H9 (cell line): ENCODE results near the gene MGLL. TPM values are rescaled to one million over a fixed set of nuclear protein-coding genes. Genes with fewer than 3 reads are reported as not detected.

Source experiments
- DNase-seq: peaks from one replicate; pipeline ENCODE4 v3.0.0-alpha.2; 2017
- H2AFZ ChIP-seq: one replicate; pipeline ENCODE4 v1.6.1; 2013; ENCODE audit warnings: mild to moderate bottlenecking, low read length, control low read depth, moderate library complexity
- H2AK5ac ChIP-seq: 2 replicates; pipeline ENCODE4 v1.6.1; 2013; ENCODE audit warnings: low read length, control low read depth, mixed read lengths; ENCODE audit not compliant: insufficient read length
- H2BK120ac ChIP-seq: one replicate; pipeline ENCODE4 v1.6.1; 2013; ENCODE audit warnings: low read depth, mild to moderate bottlenecking, low read length, control low read depth, inconsistent platforms; ENCODE audit not compliant: poor library complexity, severe bottlenecking
- H2BK12ac ChIP-seq: 2 replicates; pipeline ENCODE4 v1.6.1; 2013; ENCODE audit warnings: low read length, control low read depth, mixed read lengths, low read depth; ENCODE audit not compliant: insufficient read length
- H2BK15ac ChIP-seq: 2 replicates; pipeline ENCODE4 v1.6.1; 2013; ENCODE audit warnings: low read depth, low read length, control low read depth
- H2BK20ac ChIP-seq: one replicate; pipeline ENCODE4 v1.6.1; 2013; ENCODE audit warnings: low read depth, mild to moderate bottlenecking, low read length, control low read depth, inconsistent platforms; ENCODE audit not compliant: poor library complexity, severe bottlenecking
- H2BK5ac ChIP-seq: 2 replicates; pipeline ENCODE4 v1.6.1; 2013; ENCODE audit warnings: low read length, control low read depth, mixed read lengths; ENCODE audit not compliant: insufficient read length
- H3K14ac ChIP-seq: 2 replicates; pipeline ENCODE4 v1.6.1; 2013; ENCODE audit warnings: low read length, control low read depth; ENCODE audit not compliant: insufficient read depth
- H3K18ac ChIP-seq: 2 replicates; pipeline ENCODE4 v1.6.1; 2013; ENCODE audit warnings: low read depth, mild to moderate bottlenecking, mixed read lengths, low read length, control low read depth; ENCODE audit not compliant: insufficient read length
- H3K23ac ChIP-seq: 2 replicates; pipeline ENCODE4 v1.6.1; 2013; ENCODE audit warnings: low read length, control low read depth, mixed read lengths, low read depth; ENCODE audit not compliant: insufficient read length
- H3K23me2 ChIP-seq: 2 replicates; pipeline ENCODE4 v1.6.1; 2013; ENCODE audit warnings: low read depth, mild to moderate bottlenecking, mixed read lengths, low read length, control low read depth; ENCODE audit not compliant: insufficient read length, poor library complexity, severe bottlenecking
- H3K27ac ChIP-seq: 2 replicates; pipeline ENCODE4 v1.5.1; 2013; ENCODE audit warnings: low read length, control low read depth, mixed read lengths, low read depth; ENCODE audit not compliant: insufficient read length
- H3K27me3 ChIP-seq: 2 replicates; pipeline ENCODE4 v1.6.1; 2013; ENCODE audit warnings: low read length, control low read depth, inconsistent platforms; ENCODE audit not compliant: insufficient read depth
- H3K4ac ChIP-seq: 2 replicates; pipeline ENCODE4 v1.6.1; 2013; ENCODE audit warnings: low read depth, mild to moderate bottlenecking, control low read depth, inconsistent platforms, low read length, moderate library complexity
- H3K4me1 ChIP-seq: 2 replicates; pipeline ENCODE4 v1.6.1; 2013; ENCODE audit warnings: low read length, control low read depth, inconsistent platforms; ENCODE audit not compliant: insufficient read depth
- H3K4me2 ChIP-seq: 2 replicates; pipeline ENCODE4 v1.6.1; 2013; ENCODE audit warnings: low read length, control low read depth, mixed read lengths; ENCODE audit not compliant: insufficient read length, insufficient read depth
- H3K56ac ChIP-seq: 2 replicates; pipeline ENCODE4 v1.6.1; 2013; ENCODE audit warnings: low read depth, mild to moderate bottlenecking, mixed read lengths, low read length, control low read depth; ENCODE audit not compliant: insufficient read length
- H3K79me1 ChIP-seq: 2 replicates; pipeline ENCODE4 v1.6.1; 2013; ENCODE audit warnings: low read depth, mild to moderate bottlenecking, moderate library complexity, low read length, control low read depth, inconsistent platforms; ENCODE audit not compliant: insufficient read depth, poor library complexity, severe bottlenecking
- H3K79me2 ChIP-seq: 2 replicates; pipeline ENCODE4 v1.6.1; 2013; ENCODE audit warnings: low read length, control low read depth, inconsistent platforms; ENCODE audit not compliant: insufficient read depth
- H3K9ac ChIP-seq: 2 replicates; pipeline ENCODE4 v1.6.1; 2013; ENCODE audit warnings: low read length, control low read depth, mixed read lengths; ENCODE audit not compliant: insufficient read length; ENCODE audit errors: extremely low read depth
- H3K9me3 ChIP-seq: one replicate; pipeline ENCODE4 v1.6.1; 2013; ENCODE audit warnings: low read depth, low read length, inconsistent platforms; ENCODE audit not compliant: control insufficient read depth
- H3T11ph ChIP-seq: one replicate; pipeline ENCODE4 v1.6.1; 2013; ENCODE audit warnings: mild to moderate bottlenecking, low read length, control low read depth, inconsistent platforms
- H4K20me1 ChIP-seq: one replicate; pipeline ENCODE4 v1.6.1; 2013; ENCODE audit not compliant: control insufficient read depth, insufficient read length, insufficient read depth
- H4K5ac ChIP-seq: 2 replicates; pipeline ENCODE4 v1.6.1; 2013; ENCODE audit warnings: low read depth, mild to moderate bottlenecking, mixed read lengths, low read length, control low read depth; ENCODE audit not compliant: insufficient read length
- H4K8ac ChIP-seq: replicated peaks from 2 replicates; pipeline ENCODE4 v1.6.1; 2013; ENCODE audit warnings: low read length, control low read depth, mixed read lengths, low read depth; ENCODE audit not compliant: insufficient read length
- H4K91ac ChIP-seq: 2 replicates; pipeline ENCODE4 v1.6.1; 2013; ENCODE audit warnings: low read depth, mild to moderate bottlenecking, moderate library complexity, mixed read lengths, low read length, control low read depth; ENCODE audit not compliant: insufficient read length
- H3K27ac Mint-ChIP-seq, 3 experiments: 2 replicates in 2 of 3; 3 replicates in 1 of 3; pipeline ENCODE4 v1.8.0; 2020 to 2021; ENCODE audit warnings: mixed read lengths in 3 of 3, mild to moderate bottlenecking in 1 of 3, moderate library complexity in 1 of 3
- H3K27me3 Mint-ChIP-seq: 2 replicates; pipeline ENCODE4 v1.8.0; 2021; ENCODE audit warnings: low read depth, mild to moderate bottlenecking, moderate library complexity, mixed read lengths
- H3K36me3 Mint-ChIP-seq, 3 experiments: 2 replicates in 2 of 3; 3 replicates in 1 of 3; pipeline ENCODE4 v1.8.0; 2020 to 2021; ENCODE audit warnings: low read depth in 3 of 3, mixed read lengths in 3 of 3; ENCODE audit not compliant: insufficient read depth in 1 of 3
- H3K4me1 Mint-ChIP-seq, 2 experiments: 2 replicates each; pipeline ENCODE4 v1.8.0; 2020; ENCODE audit warnings: mixed read lengths in 2 of 2
- H3K4me3 Mint-ChIP-seq, 2 experiments: 2 replicates in 1 of 2; 3 replicates in 1 of 2; pipeline ENCODE4 v1.8.0; 2020 to 2021; ENCODE audit warnings: mild to moderate bottlenecking in 2 of 2, mixed read lengths in 2 of 2, moderate library complexity in 1 of 2
- H3K9me3 Mint-ChIP-seq, 2 experiments: 2 replicates in 1 of 2; 3 replicates in 1 of 2; pipeline ENCODE4 v1.8.0; 2020; ENCODE audit warnings: mild to moderate bottlenecking in 2 of 2, mixed read lengths in 2 of 2, moderate library complexity in 1 of 2
- CTCF ChIP-seq: fragments of 200-600 bp; sonication (generic); conservative IDR thresholded peaks from 3 replicates; pipeline ENCODE4 v1.8.0; 2021; ENCODE audit warnings: antibody characterized with exemption, mild to moderate bottlenecking
- WGBS: extraction: QIAGEN DNeasy Blood & Tissue Kit; methylation state at CpG from one replicate; pipeline ENCODE4 v1.1.7; 2013; ENCODE audit warnings: missing lambda C conversion rate, low lambda C conversion rate, mixed read lengths; ENCODE audit not compliant: insufficient read length; ENCODE audit errors: extremely low coverage; 5-methylcytosine and 5-hydroxymethylcytosine counted together
- total RNA-seq: library from RNA; stranded (reverse); gene quantifications from 2 replicates; pipeline ENCODE4 v1.2.1, GENCODE V29; 2021

The MGLL gene
- total RNA-seq, 1 experiment from 2014 or later: 0.11 TPM

GRCh38 chr3:127751163-127751621, 71.1 kb downstream of the MGLL start:
- H2AFZ ChIP-seq: no peak overlapping the region
- no peak overlapping the region for H3K9ac ChIP-seq
- H3K27ac ChIP-seq: no peak overlapping the region

More at GRCh38 chr3:127751163-127751621, 71.1 kb downstream of the MGLL start:
- Histone ChIP-seq H3K79me2 (no peaks in the 10 kb centered on the region), H3K56ac (no peak overlapping the region), H4K91ac (no peak overlapping the region), H4K20me1 (no peaks in the 10 kb centered on the region), H2AK5ac (no peak overlapping the region), H3K18ac (no peak overlapping the region), H3K4ac (no peak overlapping the region), H3K14ac (no peak overlapping the region; the same call in 1 of the 2 replicates), H3T11ph (no peak overlapping the region), H2BK120ac (no peak overlapping the region), H2BK12ac (no peak overlapping the region), H2BK20ac (no peak overlapping the region), H3K4me1 (no peaks in the 10 kb centered on the region), H4K8ac (no peak overlapping the region), H2BK15ac (no peak overlapping the region), H3K23ac (no peak overlapping the region), H4K5ac (no peak overlapping the region), H3K9me3 (no peaks in the 10 kb centered on the region), H3K79me1 (no peaks in the 10 kb centered on the region), H3K4me2 (no peak overlapping the region), H2BK5ac (no peak overlapping the region), H3K27me3 (no peaks in the 10 kb centered on the region), H3K23me2 (no peaks in the 10 kb centered on the region)
- Mint-ChIP-seq H3K27me3 (peaks cover 4% of the 10 kb centered on the region; the same call in 1 of the 2 replicates), H3K4me1 (peaks cover 9 to 18% of the 10 kb centered on the region in 2 experiments; a peak in 3 of 4 replicates), H3K9me3 (no peaks in the 10 kb centered on the region), H3K4me3 (no peak overlapping the region), H3K36me3 (no peaks in the 10 kb centered on the region; a peak in 1 of 7 replicates), H3K27ac (no peak overlapping the region; a peak in 1 of 7 replicates)
- WGBS: no CpG with 5 or more reads among the region's 8 CpGs
- TF ChIP-seq CTCF: no peak
- no peak for DNase-seq
